ENCODE data around the gene PRSS1. TPM values are rescaled to one million over a fixed set of nuclear protein-coding genes. Genes with fewer than 3 reads are reported as not detected.

PRSS1 gene
- total RNA-seq, 1 donor from 2014 or later, result not detected

DNA sequence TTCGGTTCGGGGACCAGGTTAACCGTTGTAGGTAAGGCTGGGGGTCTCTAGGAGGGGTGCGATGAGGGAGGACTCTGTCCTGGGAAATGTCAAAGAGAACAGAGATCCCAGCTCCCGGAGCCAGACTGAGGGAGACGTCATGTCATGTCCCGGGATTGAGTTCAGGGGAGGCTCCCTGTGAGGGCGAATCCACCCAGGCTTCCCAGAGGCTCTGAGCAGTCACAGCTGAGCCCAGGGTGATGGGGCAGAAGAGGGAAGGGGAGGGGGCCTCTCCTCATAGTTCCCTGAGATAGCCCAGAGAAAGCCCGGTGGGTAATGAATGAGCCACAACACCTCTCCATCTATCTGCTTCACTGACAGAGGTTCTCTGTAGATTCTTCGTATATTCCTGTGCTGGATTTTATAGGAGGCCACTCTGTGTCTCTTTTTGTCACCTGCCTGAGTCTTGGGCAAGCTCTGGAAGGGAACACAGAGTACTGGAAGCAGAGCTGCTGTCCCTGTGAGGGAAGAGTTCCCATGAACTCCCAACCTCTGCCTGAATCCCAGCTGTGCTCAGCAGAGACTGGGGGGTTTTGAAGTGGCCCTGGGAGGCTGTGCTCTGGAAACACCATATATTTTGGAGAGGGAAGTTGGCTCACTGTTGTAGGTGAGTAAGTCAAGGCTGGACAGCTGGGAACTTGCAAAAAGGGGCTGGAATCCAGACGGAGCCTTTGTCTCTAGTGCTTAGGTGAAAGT, 37.9 kb downstream of the PRSS1 start:
- CTCF ChIA-PET, result interaction anchor here (1.2 to 21.3 kb wide), 4 partner anchors 9 to 133 kb away, joined by 5 to 571 read pairs (median 58); no protein-coding TSS in a partner anchor
- Mint-ChIP-seq H3K4me1 (peaks cover 64% of the 10 kb centered on the region), H3K4me3 (no peak overlapping the region), H3K36me3 (ENCODE audit: low read depth) (no peaks in the 10 kb centered on the region), H3K27me3 (no peaks in the 10 kb centered on the region), H3K27ac (peak overlapping the region; percentile 36), H3K9me3 (no peaks in the 10 kb centered on the region)
- TF ChIP-seq, protein P1, sequence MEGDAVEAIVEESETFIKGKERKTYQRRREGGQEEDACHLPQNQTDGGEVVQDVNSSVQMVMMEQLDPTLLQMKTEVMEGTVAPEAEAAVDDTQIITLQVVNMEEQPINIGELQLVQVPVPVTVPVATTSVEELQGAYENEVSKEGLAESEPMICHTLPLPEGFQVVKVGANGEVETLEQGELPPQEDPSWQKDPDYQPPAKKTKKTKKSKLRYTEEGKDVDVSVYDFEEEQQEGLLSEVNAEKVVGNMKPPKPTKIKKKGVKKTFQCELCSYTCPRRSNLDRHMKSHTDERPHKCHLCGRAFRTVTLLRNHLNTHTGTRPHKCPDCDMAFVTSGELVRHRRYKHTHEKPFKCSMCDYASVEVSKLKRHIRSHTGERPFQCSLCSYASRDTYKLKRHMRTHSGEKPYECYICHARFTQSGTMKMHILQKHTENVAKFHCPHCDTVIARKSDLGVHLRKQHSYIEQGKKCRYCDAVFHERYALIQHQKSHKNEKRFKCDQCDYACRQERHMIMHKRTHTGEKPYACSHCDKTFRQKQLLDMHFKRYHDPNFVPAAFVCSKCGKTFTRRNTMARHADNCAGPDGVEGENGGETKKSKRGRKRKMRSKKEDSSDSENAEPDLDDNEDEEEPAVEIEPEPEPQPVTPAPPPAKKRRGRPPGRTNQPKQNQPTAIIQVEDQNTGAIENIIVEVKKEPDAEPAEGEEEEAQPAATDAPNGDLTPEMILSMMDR (IDR thresholded peaks at IDR 0.05), result no peak
- intact Hi-C loops (cut with micrococcal nuclease), result no loop called here
- POLR2A ChIA-PET, result interaction anchor here (8.2 to 20.4 kb wide), 2 partner anchors 11 to 22 kb away, joined by 325 to 1916 read pairs; no protein-coding TSS in a partner anchor
- ATAC-seq (ENCODE audit: low read depth) (no peak), DNase-seq (no peak)

DNA sequence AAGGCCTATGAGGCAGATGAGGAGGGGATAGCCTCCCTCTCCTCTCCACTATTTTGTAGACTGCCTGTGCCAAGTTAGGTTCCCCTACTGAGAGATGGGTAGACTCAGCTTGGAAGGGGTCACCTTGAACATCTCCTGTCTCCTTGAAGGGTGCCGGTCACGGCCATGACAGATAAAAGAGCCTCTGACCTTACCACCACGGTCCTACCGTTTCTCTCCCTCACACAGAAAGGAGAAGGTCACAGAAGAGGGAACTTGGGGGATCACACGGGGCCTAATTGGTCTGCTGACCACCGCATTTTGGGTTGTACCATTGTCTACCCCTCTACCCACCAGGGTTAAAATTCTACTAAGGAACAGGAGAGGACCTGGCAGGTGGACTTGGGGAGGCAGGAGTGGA, 38.5 kb downstream of the PRSS1 start:
- DNase-seq, result no peak
- Mint-ChIP-seq H3K4me3 (no peak overlapping the region), H3K9me3 (no peaks in the 10 kb centered on the region), H3K27me3 (no peaks in the 10 kb centered on the region), H3K27ac (peak overlapping the region; percentile 36), H3K4me1 (peaks cover 66% of the 10 kb centered on the region), H3K36me3 (ENCODE audit: low read depth) (no peaks in the 10 kb centered on the region)
- TF ChIP-seq, protein P1 (IDR thresholded peaks at IDR 0.05), result no peak
- intact Hi-C loops (cut with micrococcal nuclease), result no loop called here
- ChIA-PET CTCF (interaction anchor here (2.0 to 21.3 kb wide), 3 partner anchors 8 to 75 kb away, joined by 8 to 571 read pairs (median 109); no protein-coding TSS in a partner anchor), POLR2A (interaction anchor here (8.2 to 20.4 kb wide), 2 partner anchors 10 to 22 kb away, joined by 325 to 1916 read pairs; no protein-coding TSS in a partner anchor)
- ATAC-seq (ENCODE audit: low read depth), result no peak

DNA sequence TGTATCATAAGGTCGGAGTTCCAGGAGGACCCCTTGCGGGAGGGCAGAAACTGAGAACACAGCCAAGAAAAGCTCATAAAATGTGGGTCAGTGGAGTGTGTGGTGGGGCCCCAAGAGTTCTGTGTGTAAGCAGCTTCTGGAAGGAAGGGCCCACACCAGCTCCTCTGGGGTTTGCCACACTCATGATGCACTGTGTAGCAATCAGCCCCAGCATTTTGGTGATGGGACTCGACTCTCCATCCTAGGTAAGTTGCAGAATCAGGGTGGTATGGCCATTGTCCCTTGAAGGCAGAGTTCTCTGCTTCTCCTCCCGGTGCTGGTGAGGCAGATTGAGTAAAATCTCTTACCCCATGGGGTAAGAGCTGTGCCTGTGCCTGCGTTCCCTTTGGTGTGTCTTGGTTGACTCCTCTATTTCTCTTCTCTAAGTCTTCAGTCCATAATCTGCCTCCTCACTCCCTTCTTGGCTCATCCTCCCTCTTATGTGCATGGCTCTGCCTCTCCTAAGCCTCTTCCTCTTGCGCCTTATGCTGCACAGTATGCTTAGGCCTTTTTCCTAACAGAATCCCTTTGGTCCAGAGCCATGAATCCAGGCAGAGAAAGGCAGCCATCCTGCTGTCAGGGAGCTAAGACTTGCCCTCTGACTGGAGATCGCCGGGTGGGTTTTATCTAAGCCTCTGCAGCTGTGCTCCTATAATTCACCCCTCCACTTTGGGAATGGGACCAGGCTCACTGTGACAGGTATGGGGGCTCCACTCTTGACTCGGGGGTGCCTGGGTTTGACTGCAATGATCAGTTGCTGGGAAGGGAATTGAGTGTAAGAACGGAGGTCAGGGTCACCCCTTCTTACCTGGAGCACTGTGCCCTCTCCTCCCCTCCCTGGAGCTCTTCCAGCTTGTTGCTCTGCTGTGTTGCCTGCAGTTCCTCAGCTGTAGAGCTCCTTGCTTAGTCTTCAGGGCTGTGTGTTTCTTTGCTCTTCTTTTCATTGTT, 39.3 kb downstream of the PRSS1 start:
- no peak overlapping the region for H3K4me3 Mint-ChIP-seq
- peak overlapping the region; percentile 56 for H3K27ac Mint-ChIP-seq
- intact Hi-C loops (cut with micrococcal nuclease), result no loop called here
- peaks cover 66% of the 10 kb centered on the region for H3K4me1 Mint-ChIP-seq
- TF ChIP-seq, protein P1 (IDR thresholded peaks at IDR 0.05), result no peak
- no peaks in the 10 kb centered on the region for H3K27me3 Mint-ChIP-seq
- H3K36me3 Mint-ChIP-seq (ENCODE audit: low read depth), result no peaks in the 10 kb centered on the region
- ChIA-PET POLR2A (interaction anchor here (8.2 to 20.4 kb wide), 2 partner anchors 9 to 21 kb away, joined by 325 to 1916 read pairs; no protein-coding TSS in a partner anchor), CTCF (interaction anchor here (1.0 to 21.3 kb wide), 5 partner anchors 7 to 427 kb away, joined by 3 to 571 read pairs (median 8); no protein-coding TSS in a partner anchor)
- H3K9me3 Mint-ChIP-seq, result no peaks in the 10 kb centered on the region
- no peak for DNase-seq
- ATAC-seq (ENCODE audit: low read depth), result no peak

DNA sequence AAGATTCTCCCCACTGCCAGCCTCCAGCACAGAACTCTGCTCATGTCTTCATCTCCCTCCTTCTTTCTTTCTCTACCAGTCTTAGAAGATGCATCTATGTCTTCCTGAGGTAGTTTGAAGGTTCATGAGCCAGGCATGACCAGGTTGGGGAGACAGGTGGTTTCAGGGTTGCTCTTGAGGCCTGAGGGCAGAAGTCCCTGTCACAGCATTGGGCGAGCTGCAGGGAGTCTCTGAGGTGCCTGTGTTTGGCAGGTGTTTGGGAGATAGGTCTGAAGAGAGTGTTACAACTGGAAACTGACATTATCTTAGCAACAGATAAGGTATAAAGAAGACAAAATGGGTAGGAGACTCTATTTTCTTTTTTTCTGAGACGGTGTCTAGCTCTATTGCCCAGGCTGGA, 40.2 kb downstream of the PRSS1 start:
- peak overlapping the region; percentile 47 for H3K27ac Mint-ChIP-seq
- TF ChIP-seq, protein P1 (IDR thresholded peaks at IDR 0.05), result no peak
- intact Hi-C loops (cut with micrococcal nuclease), result no loop called here
- ChIA-PET POLR2A (interaction anchor here (8.2 to 20.4 kb wide), 2 partner anchors 8 to 20 kb away, joined by 325 to 1916 read pairs; no protein-coding TSS in a partner anchor), CTCF (interaction anchor here (1.1 to 21.3 kb wide), 3 partner anchors 20 to 160 kb away, joined by 3 to 571 read pairs (median 8); no protein-coding TSS in a partner anchor)
- ATAC-seq (ENCODE audit: low read depth) (no peak), DNase-seq (no peak)
- no peaks in the 10 kb centered on the region for H3K36me3 Mint-ChIP-seq (ENCODE audit: low read depth)
- no peak overlapping the region for H3K4me3 Mint-ChIP-seq
- H3K4me1 Mint-ChIP-seq, result peaks cover 69% of the 10 kb centered on the region
- H3K27me3 Mint-ChIP-seq, result no peaks in the 10 kb centered on the region
- no peaks in the 10 kb centered on the region for H3K9me3 Mint-ChIP-seq

Data from activated B cell treated with CpG ODN at 0.5 μM for 24 hours (primary cell).